ENCODE measurements around the gene ANTXR2. TPM values are rescaled to one million over a fixed set of nuclear protein-coding genes. Genes with fewer than 3 reads are reported as not detected.

ANTXR2 gene
- total and polyA plus RNA-seq, 2 of the 8 experiments (the other 6 are each of a cell fraction or from before 2014, with no cell fraction given) = 1.1 to 7.5 TPM

DNA sequence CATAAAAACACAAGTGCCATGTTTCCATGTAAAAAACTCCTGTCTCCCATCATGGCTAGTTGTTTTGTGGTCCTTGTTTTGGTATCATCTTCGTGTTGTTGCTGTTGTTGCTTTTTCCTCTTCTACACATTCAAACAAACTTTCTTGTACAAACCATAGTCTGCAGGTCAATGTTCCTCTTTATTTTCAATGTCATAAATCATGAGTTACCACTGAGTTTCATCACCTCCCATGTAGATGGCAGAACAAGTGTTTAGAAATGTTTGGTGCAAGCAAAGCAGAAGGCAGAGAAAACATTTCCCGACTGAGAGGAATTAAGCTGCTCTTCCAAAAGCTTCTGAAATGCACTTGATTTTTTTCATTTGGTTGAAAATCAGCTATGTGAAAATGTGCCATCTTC is 166.0 kb downstream of the ANTXR2 start:
- H2BK20ac ChIP-seq (ENCODE audit: low read length) = no peak overlapping the region
- ChIA-PET POLR2A (ENCODE audit: partially characterized antibody) (no interaction called here), CTCF (ENCODE audit: partially characterized antibody) (interaction anchor here (1.0 kb wide), 1 partner anchor 81 kb away, joined by 3 read pairs; no protein-coding TSS in a partner anchor)
- H3K4me3 ChIP-seq (ENCODE audit: extremely low read depth in 1 of 4, insufficient read depth in 2 of 4, low read depth in 3 of 4, low read length in 4 of 4) = no peak overlapping the region
- H3K4me1 ChIP-seq (replicated peaks in 1 of 4; ENCODE audit: control insufficient read depth in 3 of 4, insufficient read depth in 4 of 4, low read length in 3 of 4) = no peaks in the 10 kb centered on the region
- FAIRE-seq (no peak), DNase-seq (ENCODE audit: low read depth in 1 of 2, low spot score in 2 of 2) (no peak)
- no peaks in the 10 kb centered on the region; a peak in 1 of 8 replicates for H3K36me3 ChIP-seq (ENCODE audit: control insufficient read depth in 2 of 4, insufficient read depth in 4 of 4, low read length in 3 of 4)
- H3K4me2 ChIP-seq (ENCODE audit: insufficient read depth in 1 of 2, low read depth in 2 of 2, low read length in 2 of 2) = no peak overlapping the region
- H3K9ac ChIP-seq (replicated peaks in 1 of 4; ENCODE audit: extremely low read depth in 1 of 4, low read depth in 3 of 4, low read length in 3 of 4) = no peak overlapping the region
- no peak overlapping the region for H3K14ac ChIP-seq (ENCODE audit: insufficient read length)
- no peak overlapping the region for H2AK5ac ChIP-seq (ENCODE audit: low read depth, low read length)
- TF ChIP-seq RBBP5 (IDR thresholded peaks at IDR 0.05; ENCODE audit: borderline replicate concordance, low read depth, low read length) (no peak), ZNF274 (IDR thresholded peaks at IDR 0.05; ENCODE audit: borderline replicate concordance, extremely low read depth, low read length) (no peak), BCL11A (IDR thresholded peaks at IDR 0.05; ENCODE audit: low read depth in 2 of 2, low read length in 2 of 2) (no peak), TEAD4 (IDR thresholded peaks at IDR 0.05; ENCODE audit: low read depth, low read length) (no peak), NANOG (IDR thresholded peaks at IDR 0.05; ENCODE audit: insufficient read depth, low read depth, low read length, poor library complexity, severe bottlenecking) (no peak), ASH2L (IDR thresholded peaks at IDR 0.05; ENCODE audit: low read length) (no peak), HDAC6 (IDR thresholded peaks at IDR 0.05; ENCODE audit: low read depth, low read length) (no peak), SUZ12 (IDR thresholded peaks at IDR 0.05; ENCODE audit: low read length) (no peak), KDM4A (IDR thresholded peaks at IDR 0.05; ENCODE audit: low read depth, low read length, severe bottlenecking) (no peak), PHF8 (conservative IDR thresholded peaks at IDR 0.05; ENCODE audit: low read depth, low read length) (no peak)
- TF ChIP-seq, protein P1, sequence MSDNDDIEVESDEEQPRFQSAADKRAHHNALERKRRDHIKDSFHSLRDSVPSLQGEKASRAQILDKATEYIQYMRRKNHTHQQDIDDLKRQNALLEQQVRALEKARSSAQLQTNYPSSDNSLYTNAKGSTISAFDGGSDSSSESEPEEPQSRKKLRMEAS (IDR thresholded peaks at IDR 0.05) = no peak
- no peak overlapping the region for H2BK120ac ChIP-seq (replicated peaks; ENCODE audit: low read depth, low read length)
- no peaks in the 10 kb centered on the region for H3K79me1 ChIP-seq (ENCODE audit: low read depth, low read length)
- H3K56ac ChIP-seq (replicated peaks; ENCODE audit: insufficient read length, low read depth, low read length) = no peak overlapping the region
- H3K27ac ChIP-seq (ENCODE audit: low read depth, low read length) = no peak overlapping the region
- H4K8ac ChIP-seq (ENCODE audit: extremely low read depth, insufficient read depth, low read length) = no peak overlapping the region
- H2AFZ ChIP-seq (ENCODE audit: low read length) = no peak overlapping the region
- H3K9me3 ChIP-seq (ENCODE audit: insufficient read depth in 2 of 2, low read depth in 1 of 2, low read length in 1 of 2) = no peaks in the 10 kb centered on the region
- no peaks in the 10 kb centered on the region for H3K23me2 ChIP-seq (ENCODE audit: low read depth, low read length)
- H2BK12ac ChIP-seq (ENCODE audit: low read depth, low read length) = no peak overlapping the region
- H4K20me1 ChIP-seq (replicated peaks in 1 of 2; ENCODE audit: control insufficient read depth in 1 of 2, insufficient read depth in 2 of 2, low read length in 2 of 2) = no peaks in the 10 kb centered on the region
- 65% methylated on average over 2 of the region's 2 CpGs; no CpG with 5 or more reads in 1 of the 2 experiments for WGBS, 2 experiments (ENCODE audit: extremely low coverage in 1 of 2, insufficient coverage in 1 of 2, insufficient read length in 1 of 2, insufficient replicate concordance in 2 of 2, low coverage in 1 of 2, low lambda C conversion rate in 2 of 2, missing lambda C conversion rate in 1 of 2)
- H4K5ac ChIP-seq (ENCODE audit: insufficient read length, low read depth, low read length) = no peak overlapping the region
- no peak overlapping the region for H3K4ac ChIP-seq (replicated peaks; ENCODE audit: insufficient read length, low read depth, low read length)
- H3K23ac ChIP-seq (ENCODE audit: insufficient read length) = no peak overlapping the region
- H3K79me2 ChIP-seq (ENCODE audit: control insufficient read depth in 1 of 2, insufficient read depth in 2 of 2, low read length in 2 of 2) = no peaks in the 10 kb centered on the region
- H3K27me3 ChIP-seq (replicated peaks in 1 of 4; ENCODE audit: control insufficient read depth in 3 of 4, extremely low read depth in 1 of 4, insufficient read depth in 3 of 4, low read length in 3 of 4) = no peaks in the 10 kb centered on the region
- H3K18ac ChIP-seq (ENCODE audit: extremely low read depth, low read length) = no peak overlapping the region
- H2BK5ac ChIP-seq (ENCODE audit: low read depth, low read length) = no peak overlapping the region
- no peak overlapping the region for H2BK15ac ChIP-seq (ENCODE audit: low read length)
- no peak overlapping the region for H4K91ac ChIP-seq (replicated peaks; ENCODE audit: insufficient read length, low read length)

Measured in H1 (cell line).